Measurements from ENCODE around the gene DIP2C. TPM values are rescaled to one million over a fixed set of nuclear protein-coding genes. Genes with fewer than 3 reads are reported as not detected.

DIP2C gene
- total RNA-seq, 4 donors from 2014 or later, result 8.4 to 22.7 (median 16.8) TPM

- Histone ChIP-seq H3K4me1 (no peaks in the 10 kb centered on the region), H3K36me3 (no peaks in the 10 kb centered on the region), H3K27me3 (no peaks in the 10 kb centered on the region), H3K27ac (no peak overlapping the region), H3K4me3 (no peak overlapping the region), H3K9me3 (no peaks in the 10 kb centered on the region)
- no peak for TF ChIP-seq CTCF (IDR thresholded peaks at IDR 0.05)
- no peak for DNase-seq
Observed at GRCh38 chr10:595473-595872, 94.0 kb downstream of the DIP2C start.

GRCh38 chr10:594584-595270, 94.7 kb downstream of the DIP2C start:
- no peaks in the 10 kb centered on the region for H3K36me3 ChIP-seq
- no peak overlapping the region for H3K27ac ChIP-seq
- H3K9me3 ChIP-seq, result no peaks in the 10 kb centered on the region
- no peak for TF ChIP-seq CTCF (IDR thresholded peaks at IDR 0.05)
- TF ChIP-seq POLR2A (IDR thresholded peaks at IDR 0.05), result no peak
- no peaks in the 10 kb centered on the region for H3K4me1 ChIP-seq
- no peak overlapping the region for H3K4me3 ChIP-seq
- no peak for DNase-seq
- H3K27me3 ChIP-seq, result no peaks in the 10 kb centered on the region

GRCh38 chr10:593901-594457, 95.5 kb downstream of the DIP2C start:
- H3K4me3 ChIP-seq, result no peak overlapping the region
- no peaks in the 10 kb centered on the region for H3K4me1 ChIP-seq
- H3K36me3 ChIP-seq, result no peaks in the 10 kb centered on the region
- no peak overlapping the region for H3K27ac ChIP-seq
- no peak for TF ChIP-seq CTCF (IDR thresholded peaks at IDR 0.05)
- no peak for TF ChIP-seq POLR2A (IDR thresholded peaks at IDR 0.05)
- no peaks in the 10 kb centered on the region for H3K27me3 ChIP-seq
- DNase-seq, result no peak
- no peaks in the 10 kb centered on the region for H3K9me3 ChIP-seq

DNA sequence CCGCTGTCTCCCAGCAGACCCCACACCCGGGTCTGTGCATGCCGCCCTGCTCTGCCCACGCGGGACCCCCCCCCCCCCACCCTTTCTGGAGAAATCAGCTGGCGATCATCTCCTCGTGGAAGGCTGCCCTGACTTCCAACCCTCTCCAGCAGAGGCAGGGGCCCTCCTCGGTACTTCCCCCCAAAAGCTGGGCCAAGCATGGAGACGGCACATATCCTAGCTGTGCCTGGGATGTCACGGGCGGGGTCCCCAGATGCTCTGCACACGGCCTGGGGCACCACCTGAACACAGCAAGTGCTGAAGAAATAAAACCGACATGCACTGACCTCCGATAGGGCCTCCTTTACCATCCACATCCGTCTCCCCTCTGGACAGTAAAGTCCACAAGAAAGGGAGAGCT, 96.0 kb downstream of the DIP2C start:
- Histone ChIP-seq H3K4me1 (peaks cover 0 to 5% (median 0%) of the 10 kb centered on the region in 4 donors), H3K4me3 (no peak overlapping the region), H3K36me3 (no peaks in the 10 kb centered on the region), H3K9me3 (no peaks in the 10 kb centered on the region), H3K27ac (no peak overlapping the region), H3K27me3 (no peaks in the 10 kb centered on the region)
- TF ChIP-seq CTCF (IDR thresholded peaks at IDR 0.05), result no peak
- TF ChIP-seq POLR2A (IDR thresholded peaks at IDR 0.05), result no peak
- DNase-seq, result no peak

GRCh38 chr10:593016-593415, 96.5 kb downstream of the DIP2C start:
- no peaks in the 10 kb centered on the region for H3K27me3 ChIP-seq
- no peak overlapping the region for H3K27ac ChIP-seq
- H3K9me3 ChIP-seq, result no peaks in the 10 kb centered on the region
- TF ChIP-seq CTCF (IDR thresholded peaks at IDR 0.05) (no peak), POLR2A (IDR thresholded peaks at IDR 0.05) (no peak)
- no peak for DNase-seq
- H3K36me3 ChIP-seq, result no peaks in the 10 kb centered on the region
- no peak overlapping the region for H3K4me3 ChIP-seq
- H3K4me1 ChIP-seq, result peaks cover 0 to 8% (median 0%) of the 10 kb centered on the region in 4 donors
